Activated CD8-positive, alpha-beta T cell treated with anti-CD3 and anti-CD28 coated beads for 36 hours (primary cell): ENCODE data around the gene PPFIBP2. TPM values are rescaled to one million over a fixed set of nuclear protein-coding genes. Genes with fewer than 3 reads are reported as not detected.
A peak's percentile ranks its signal among the peaks of the same experiment; 100 is the strongest.

Experiments used
- ATAC-seq: fragments of 200-7000 bp; cut with Tn5 transposase; one replicate; pipeline ENCODE4 v1.10.0; 2021; ENCODE audit warnings: mild to moderate bottlenecking, moderate library complexity
- CTCF ChIA-PET: fragments of 350-600 bp; sonication (Branson Sonifier 250); formaldehyde crosslinking; loops from one replicate; lab custom pipeline; 2021; ENCODE audit warnings: antibody characterized with exemption; lab: Charles Lee
- POLR2A ChIA-PET: fragments of 350-600 bp; sonication (Branson Sonifier 250); formaldehyde crosslinking; loops from one replicate; lab custom pipeline; 2021; ENCODE audit warnings: antibody characterized with exemption; lab: Charles Lee
- DNase-seq: peaks from one replicate; pipeline ENCODE4 v3.0.0-alpha.2; 2020
- H3K27ac Mint-ChIP-seq: one replicate; pipeline ENCODE4 v1.8.0; 2021; ENCODE audit warnings: mild to moderate bottlenecking, mixed read lengths
- H3K27me3 Mint-ChIP-seq: one replicate; pipeline ENCODE4 v1.8.0; 2021; ENCODE audit warnings: mixed read lengths
- H3K36me3 Mint-ChIP-seq: one replicate; pipeline ENCODE4 v1.8.0; 2021; ENCODE audit warnings: low read depth, mixed read lengths
- H3K4me1 Mint-ChIP-seq: one replicate; pipeline ENCODE4 v1.8.0; 2021; ENCODE audit warnings: low read depth, mixed read lengths
- H3K4me3 Mint-ChIP-seq: one replicate; pipeline ENCODE4 v1.8.0; 2021; ENCODE audit warnings: mild to moderate bottlenecking, moderate library complexity, mixed read lengths
- H3K9me3 Mint-ChIP-seq: one replicate; pipeline ENCODE4 v1.8.0; 2021; ENCODE audit warnings: mixed read lengths
- intact Hi-C: fragments of 100-400 bp; cut with micrococcal nuclease; formaldehyde crosslinking; loops from one replicate; pipeline ENCODE4 v1.10.0; 2022
- total RNA-seq, 2 experiments: library from RNA; stranded (reverse); gene quantifications; one replicate each; pipeline ENCODE4 v1.2.3, GENCODE V29; 2021
- TF ChIP-seq, protein P1 (sequence below): fragments of 200-600 bp; IDR thresholded peaks from one replicate; pipeline ENCODE4 v1.8.0; 2022; ENCODE audit warnings: antibody characterized with exemption, mild to moderate bottlenecking

Gene PPFIBP2
- total RNA-seq, 2 experiments from 2014 or later = 13.3 to 14.2 TPM

- CTCF ChIA-PET = interaction anchor here (0.7 to 2.6 kb wide), 13 partner anchors 8 to 705 kb away, joined by 3 to 12 read pairs (median 4); partner anchors contain the start of gene PPFIBP2
- intact Hi-C loops = loop anchor here (2.0 kb wide), 1 partner anchor 152 kb away; the partner anchor contains the start of gene PPFIBP2
- ATAC-seq (no peak), DNase-seq (no peak)
- Mint-ChIP-seq H3K27me3 (peaks cover 5% of the 10 kb centered on the region), H3K4me3 (no peak overlapping the region), H3K4me1 (no peaks in the 10 kb centered on the region), H3K27ac (no peak overlapping the region), H3K36me3 (peaks cover 3% of the 10 kb centered on the region), H3K9me3 (no peaks in the 10 kb centered on the region)
- TF ChIP-seq, protein P1, sequence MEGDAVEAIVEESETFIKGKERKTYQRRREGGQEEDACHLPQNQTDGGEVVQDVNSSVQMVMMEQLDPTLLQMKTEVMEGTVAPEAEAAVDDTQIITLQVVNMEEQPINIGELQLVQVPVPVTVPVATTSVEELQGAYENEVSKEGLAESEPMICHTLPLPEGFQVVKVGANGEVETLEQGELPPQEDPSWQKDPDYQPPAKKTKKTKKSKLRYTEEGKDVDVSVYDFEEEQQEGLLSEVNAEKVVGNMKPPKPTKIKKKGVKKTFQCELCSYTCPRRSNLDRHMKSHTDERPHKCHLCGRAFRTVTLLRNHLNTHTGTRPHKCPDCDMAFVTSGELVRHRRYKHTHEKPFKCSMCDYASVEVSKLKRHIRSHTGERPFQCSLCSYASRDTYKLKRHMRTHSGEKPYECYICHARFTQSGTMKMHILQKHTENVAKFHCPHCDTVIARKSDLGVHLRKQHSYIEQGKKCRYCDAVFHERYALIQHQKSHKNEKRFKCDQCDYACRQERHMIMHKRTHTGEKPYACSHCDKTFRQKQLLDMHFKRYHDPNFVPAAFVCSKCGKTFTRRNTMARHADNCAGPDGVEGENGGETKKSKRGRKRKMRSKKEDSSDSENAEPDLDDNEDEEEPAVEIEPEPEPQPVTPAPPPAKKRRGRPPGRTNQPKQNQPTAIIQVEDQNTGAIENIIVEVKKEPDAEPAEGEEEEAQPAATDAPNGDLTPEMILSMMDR = no peak
- POLR2A ChIA-PET = no interaction called here
Measured at GRCh38 chr11:7664867-7665266, 151.1 kb downstream of the PPFIBP2 start.

GRCh38 chr11:7665473-7666291 is 151.9 kb downstream of the PPFIBP2 start:
- Mint-ChIP-seq H3K9me3 (no peaks in the 10 kb centered on the region), H3K36me3 (peaks cover 3% of the 10 kb centered on the region), H3K27me3 (peaks cover 8% of the 10 kb centered on the region), H3K27ac (no peak overlapping the region), H3K4me3 (no peak overlapping the region), H3K4me1 (no peaks in the 10 kb centered on the region)
- ATAC-seq (peak; percentile 99), DNase-seq (peak; percentile 78)
- intact Hi-C loops = loop anchor here (2.0 kb wide), 1 partner anchor 153 kb away; the partner anchor contains the start of gene PPFIBP2
- CTCF ChIA-PET = interaction anchor here (0.7 to 2.6 kb wide), 20 partner anchors 9 to 706 kb away, joined by 3 to 12 read pairs (median 4); partner anchors contain the start of gene PPFIBP2
- POLR2A ChIA-PET = no interaction called here
- TF ChIP-seq, protein P1 = peak; percentile 87

GRCh38 chr11:7666292-7666866 is 152.6 kb downstream of the PPFIBP2 start:
- no peak overlapping the region for H3K27ac Mint-ChIP-seq
- DNase-seq = no peak
- H3K27me3 Mint-ChIP-seq = peaks cover 8% of the 10 kb centered on the region
- TF ChIP-seq, protein P1 = no peak
- H3K9me3 Mint-ChIP-seq = no peaks in the 10 kb centered on the region
- H3K4me1 Mint-ChIP-seq = no peaks in the 10 kb centered on the region
- no peak for ATAC-seq
- CTCF ChIA-PET = interaction anchor here (0.6 to 2.6 kb wide), 15 partner anchors 9 to 564 kb away, joined by 3 to 12 read pairs (median 4); partner anchors contain the start of gene PPFIBP2
- intact Hi-C loops = no loop called here
- H3K4me3 Mint-ChIP-seq = no peak overlapping the region
- POLR2A ChIA-PET = no interaction called here
- peaks cover 3% of the 10 kb centered on the region for H3K36me3 Mint-ChIP-seq

GRCh38 chr11:7667460-7667859 is 153.7 kb downstream of the PPFIBP2 start:
- CTCF ChIA-PET = interaction anchor here (0.7 to 1.8 kb wide), 4 partner anchors 9 to 315 kb away, joined by 4 to 6 read pairs (median 5); partner anchors contain the start of gene PPFIBP2
- intact Hi-C loops = no loop called here
- H3K4me3 Mint-ChIP-seq = no peak overlapping the region

More at GRCh38 chr11:7667460-7667859, 153.7 kb downstream of the PPFIBP2 start:
- Mint-ChIP-seq H3K9me3 (no peaks in the 10 kb centered on the region), H3K27me3 (peaks cover 14% of the 10 kb centered on the region), H3K27ac (no peak overlapping the region), H3K36me3 (peaks cover 3% of the 10 kb centered on the region), H3K4me1 (peaks cover 8% of the 10 kb centered on the region)
- POLR2A ChIA-PET = no interaction called here
- TF ChIP-seq, protein P1 = no peak
- DNase-seq (no peak), ATAC-seq (no peak)
